Chondrocyte (in vitro differentiated cells): ENCODE measurements around the gene PLEKHG4B. TPM values are rescaled to one million over a fixed set of nuclear protein-coding genes. Genes with fewer than 3 reads are reported as not detected.

Experiments used
- DNase-seq: peaks from one replicate; pipeline ENCODE4 v3.0.0; 2021; ENCODE audit warnings: mixed read lengths, low spot score
- H3K27ac Mint-ChIP-seq: one replicate; pipeline ENCODE4 v1.8.0; 2021; ENCODE audit warnings: mild to moderate bottlenecking, moderate library complexity, mixed read lengths; ENCODE audit not compliant: unreplicated experiment
- H3K27me3 Mint-ChIP-seq: 2 replicates; pipeline ENCODE4 v1.8.0; 2021; ENCODE audit warnings: low read depth, mixed read lengths
- H3K36me3 Mint-ChIP-seq: 2 replicates; pipeline ENCODE4 v1.8.0; 2021; ENCODE audit warnings: low read depth, mixed read lengths
- H3K4me1 Mint-ChIP-seq: 2 replicates; pipeline ENCODE4 v1.8.0; 2021; ENCODE audit warnings: low read depth, mild to moderate bottlenecking, mixed read lengths
- H3K4me3 Mint-ChIP-seq: one replicate; pipeline ENCODE4 v1.8.0; 2021; ENCODE audit warnings: mild to moderate bottlenecking, moderate library complexity, mixed read lengths; ENCODE audit not compliant: unreplicated experiment
- H3K9me3 Mint-ChIP-seq: 2 replicates; pipeline ENCODE4 v1.8.0; 2021; ENCODE audit warnings: low read depth, mixed read lengths
- CTCF ChIP-seq: fragments of 200-600 bp; sonication (generic); IDR thresholded peaks from 2 replicates; pipeline ENCODE4 v1.5.0; 2021; ENCODE audit warnings: antibody characterized with exemption, mild to moderate bottlenecking, moderate library complexity
- total RNA-seq: library from RNA; stranded (reverse); gene quantifications from 3 replicates; pipeline ENCODE4 v1.2.1, GENCODE V29; 2021

The PLEKHG4B gene
- total RNA-seq, 1 donor from 2014 or later, result 2.0 TPM

GRCh38 chr5:74503-75109 is 17.4 kb upstream of the PLEKHG4B start:
- TF ChIP-seq CTCF, result no peak
- H3K27me3 Mint-ChIP-seq, result peaks cover 26% of the 10 kb centered on the region
- no peak overlapping the region for H3K27ac Mint-ChIP-seq
- no peaks in the 10 kb centered on the region for H3K9me3 Mint-ChIP-seq
- no peak overlapping the region for H3K4me3 Mint-ChIP-seq
- no peaks in the 10 kb centered on the region for H3K36me3 Mint-ChIP-seq
- H3K4me1 Mint-ChIP-seq, result peaks cover 28% of the 10 kb centered on the region
- no peak for DNase-seq

- TF ChIP-seq CTCF, result no peak
- Mint-ChIP-seq H3K36me3 (no peaks in the 10 kb centered on the region), H3K4me1 (peaks cover 24% of the 10 kb centered on the region), H3K27ac (no peak overlapping the region), H3K4me3 (no peak overlapping the region), H3K9me3 (no peaks in the 10 kb centered on the region), H3K27me3 (peaks cover 23% of the 10 kb centered on the region)
- no peak for DNase-seq
These were observed 16.3 kb upstream of the PLEKHG4B start for GRCh38 chr5:75331-76320.

GRCh38 chr5:76358-77169 is 15.4 kb upstream of the PLEKHG4B start:
- Mint-ChIP-seq H3K36me3 (no peaks in the 10 kb centered on the region), H3K4me3 (no peak overlapping the region), H3K4me1 (peaks cover 24% of the 10 kb centered on the region), H3K27me3 (peaks cover 28% of the 10 kb centered on the region), H3K9me3 (no peaks in the 10 kb centered on the region), H3K27ac (no peak overlapping the region)
- no peak for DNase-seq
- no peak for TF ChIP-seq CTCF

GRCh38 chr5:77170-77501 is 14.8 kb upstream of the PLEKHG4B start:
- Mint-ChIP-seq H3K27me3 (peaks cover 28% of the 10 kb centered on the region), H3K36me3 (no peaks in the 10 kb centered on the region), H3K9me3 (no peaks in the 10 kb centered on the region), H3K4me3 (no peak overlapping the region), H3K4me1 (peaks cover 27% of the 10 kb centered on the region), H3K27ac (no peak overlapping the region)
- no peak for DNase-seq
- no peak for TF ChIP-seq CTCF

- Mint-ChIP-seq H3K9me3 (no peaks in the 10 kb centered on the region), H3K36me3 (no peaks in the 10 kb centered on the region), H3K27me3 (peaks cover 28% of the 10 kb centered on the region), H3K27ac (no peak overlapping the region), H3K4me3 (no peak overlapping the region), H3K4me1 (peaks cover 31% of the 10 kb centered on the region)
- DNase-seq, result no peak
- TF ChIP-seq CTCF, result no peak
These were observed 14.4 kb upstream of the PLEKHG4B start for GRCh38 chr5:77546-77945.
